COR-L47 (cell line): ENCODE data around the gene CBFA2T2.

Experiments used
- DNase-seq: peaks from one replicate; lab custom pipeline; 2025; lab: John Stamatoyannopoulos, UW

The CBFA2T2 gene

DNA sequence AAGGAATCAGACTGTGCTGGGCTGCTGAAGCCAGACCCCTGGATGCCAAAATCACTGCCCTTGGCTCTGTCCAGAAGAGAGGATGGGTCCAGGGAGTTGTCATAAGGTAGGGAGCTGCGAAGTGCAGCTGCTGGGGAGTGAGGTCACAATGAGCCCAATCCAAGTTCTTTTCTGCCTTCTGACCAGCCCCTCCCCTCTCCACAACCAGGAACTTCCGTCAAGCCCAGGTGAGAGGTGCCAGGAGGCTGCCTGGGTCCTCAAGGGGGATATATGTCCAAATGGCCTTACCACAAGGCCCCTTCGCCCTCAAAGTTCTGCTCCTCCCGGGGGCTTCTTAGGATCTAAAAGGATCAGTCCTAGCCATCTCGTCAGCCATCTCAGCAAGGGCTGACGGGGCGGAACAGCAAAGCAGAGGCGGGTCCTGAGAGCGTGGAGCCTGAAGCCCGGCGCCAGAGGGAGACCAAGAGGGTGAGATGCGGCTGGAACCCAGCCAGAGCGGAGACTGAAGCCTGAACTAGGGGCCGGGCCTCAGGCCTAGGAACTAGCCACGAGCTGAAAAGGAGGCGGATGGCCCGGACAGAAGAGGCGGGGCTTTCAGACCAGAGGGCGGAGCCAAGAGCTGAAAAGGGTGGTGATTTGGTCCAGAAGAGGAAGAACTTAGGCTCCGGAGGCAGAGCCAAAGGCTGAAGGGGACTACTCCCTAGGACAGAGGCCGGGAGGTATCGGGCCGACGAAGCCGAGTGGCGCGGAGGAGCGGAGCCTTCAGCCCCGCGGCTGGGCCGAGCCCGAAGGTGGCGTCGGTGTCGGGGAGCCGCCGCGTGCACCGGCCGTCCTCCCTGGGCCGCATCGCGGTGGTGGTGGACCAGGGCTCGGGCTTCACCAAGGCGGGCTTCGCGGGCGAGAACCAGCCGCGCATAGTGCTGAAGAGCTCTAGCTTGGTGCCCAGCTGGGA lies 176.7 kb downstream of the CBFA2T2 start, which contains the start of gene ACTL10:
Gene ACTL10 (plus strand): TSS at position 651 of the 952 bp plus-strand sequence. CDS start 555 bp downstream, outside the sequence.
- DNase-seq = peak; percentile 81

DNA sequence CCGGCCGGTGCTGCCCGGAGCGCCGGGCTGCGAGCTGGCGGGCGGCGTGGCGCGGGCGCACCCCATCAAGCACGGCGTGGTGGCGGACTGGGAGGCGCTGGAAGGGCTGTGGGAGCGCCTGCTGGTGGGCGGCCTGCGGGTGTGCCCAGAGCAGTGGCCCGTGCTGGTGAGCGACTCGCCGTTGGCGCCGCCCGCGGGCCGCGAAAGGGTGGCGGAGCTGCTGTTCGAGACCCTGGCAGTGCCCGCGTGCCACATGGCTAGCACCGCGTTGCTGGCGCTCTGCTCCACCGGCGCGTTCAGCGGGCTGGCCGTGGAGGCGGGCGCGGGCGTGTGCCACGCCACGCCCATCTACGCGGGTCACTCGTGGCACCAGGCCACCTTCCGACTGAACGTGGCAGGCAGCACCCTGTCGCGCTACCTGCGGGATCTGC lies 177.4 kb downstream of the CBFA2T2 start:
- DNase-seq = no peak

DNA sequence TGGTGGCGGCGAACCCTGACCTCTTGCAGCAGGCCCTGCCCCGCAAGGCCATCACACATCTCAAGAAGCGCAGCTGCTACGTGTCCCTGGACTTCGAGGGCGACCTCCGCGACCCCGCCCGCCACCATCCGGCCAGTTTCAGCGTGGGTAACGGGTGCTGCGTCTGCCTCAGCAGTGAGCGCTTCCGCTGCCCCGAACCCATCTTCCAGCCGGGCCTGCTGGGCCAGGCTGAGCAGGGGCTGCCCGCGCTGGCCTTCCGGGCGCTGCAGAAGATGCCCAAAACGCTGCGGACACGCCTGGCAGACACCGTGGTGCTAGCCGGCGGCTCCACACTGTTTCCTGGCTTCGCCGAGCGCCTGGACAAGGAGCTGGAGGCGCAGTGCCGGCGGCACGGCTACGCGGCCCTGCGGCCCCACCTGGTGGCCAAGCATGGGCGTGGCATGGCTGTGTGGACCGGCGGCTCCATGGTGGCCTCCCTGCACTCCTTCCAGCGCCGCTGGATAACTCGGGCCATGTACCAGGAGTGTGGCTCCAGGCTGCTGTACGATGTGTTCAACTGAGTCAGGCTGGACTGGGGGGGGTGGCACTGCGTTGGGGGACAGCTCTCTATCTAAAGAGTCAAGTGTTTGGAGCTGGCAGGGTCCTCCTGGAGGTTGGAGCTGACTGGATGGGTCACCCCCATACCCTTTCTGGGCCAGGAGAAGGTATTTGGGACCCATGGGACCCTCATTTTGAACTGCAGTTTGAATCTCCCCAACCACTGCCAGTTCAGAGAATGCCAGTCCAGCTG lies 178.0 kb downstream of the CBFA2T2 start:
- DNase-seq = peak; percentile 55

DNA sequence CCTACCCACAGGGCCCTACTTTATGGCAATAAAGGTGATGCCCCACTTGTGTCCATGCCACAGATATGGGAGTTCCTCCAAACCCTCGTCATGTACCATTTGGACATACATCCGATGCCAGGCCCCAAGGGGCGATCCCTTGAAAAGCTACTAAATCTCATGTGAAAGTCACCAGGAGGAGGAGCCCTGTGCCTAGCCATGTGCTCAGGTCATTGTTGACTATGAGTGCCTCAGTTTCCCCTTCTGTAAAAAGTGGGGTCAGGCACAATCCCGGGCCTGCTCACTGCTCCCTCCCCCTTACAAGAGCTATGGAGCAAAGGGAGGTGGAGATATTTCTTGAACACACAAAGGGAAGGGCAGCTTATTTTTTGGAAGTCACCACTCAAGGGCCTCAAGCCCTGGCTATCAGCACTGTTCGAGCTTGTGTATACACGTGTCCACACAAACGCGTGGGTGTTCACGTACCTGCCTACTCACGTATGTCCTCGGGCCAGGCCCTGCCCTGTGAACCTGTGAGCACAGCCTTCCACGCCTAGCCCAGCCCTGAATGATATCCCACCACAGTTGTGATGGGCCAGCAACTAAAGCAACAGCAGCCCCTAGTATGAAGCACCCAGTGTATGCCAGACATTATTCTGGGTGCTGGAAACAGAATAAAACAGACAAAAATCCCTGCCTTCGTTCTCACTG lies 178.7 kb downstream of the CBFA2T2 start:
- no peak for DNase-seq

DNA sequence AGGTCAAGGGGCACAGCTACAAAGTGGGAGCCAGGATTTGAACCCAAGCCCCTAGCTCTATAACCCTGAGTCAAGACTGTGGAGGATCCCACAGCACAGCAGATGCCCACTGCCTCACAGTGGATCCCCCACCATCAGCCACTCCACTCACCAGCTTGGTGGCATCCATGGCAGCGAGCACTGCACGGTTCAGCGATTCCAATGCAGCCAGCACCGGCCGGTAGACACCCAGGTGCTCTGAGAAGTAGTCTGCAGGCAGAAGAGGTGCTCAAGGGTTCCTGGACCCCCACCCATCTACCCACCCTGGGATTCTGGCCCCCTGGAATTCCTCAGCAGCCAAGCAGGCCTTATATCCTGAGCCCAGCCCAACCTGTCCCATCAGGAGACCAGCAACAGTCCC lies 179.3 kb downstream of the CBFA2T2 start:
- no peak for DNase-seq

DNA sequence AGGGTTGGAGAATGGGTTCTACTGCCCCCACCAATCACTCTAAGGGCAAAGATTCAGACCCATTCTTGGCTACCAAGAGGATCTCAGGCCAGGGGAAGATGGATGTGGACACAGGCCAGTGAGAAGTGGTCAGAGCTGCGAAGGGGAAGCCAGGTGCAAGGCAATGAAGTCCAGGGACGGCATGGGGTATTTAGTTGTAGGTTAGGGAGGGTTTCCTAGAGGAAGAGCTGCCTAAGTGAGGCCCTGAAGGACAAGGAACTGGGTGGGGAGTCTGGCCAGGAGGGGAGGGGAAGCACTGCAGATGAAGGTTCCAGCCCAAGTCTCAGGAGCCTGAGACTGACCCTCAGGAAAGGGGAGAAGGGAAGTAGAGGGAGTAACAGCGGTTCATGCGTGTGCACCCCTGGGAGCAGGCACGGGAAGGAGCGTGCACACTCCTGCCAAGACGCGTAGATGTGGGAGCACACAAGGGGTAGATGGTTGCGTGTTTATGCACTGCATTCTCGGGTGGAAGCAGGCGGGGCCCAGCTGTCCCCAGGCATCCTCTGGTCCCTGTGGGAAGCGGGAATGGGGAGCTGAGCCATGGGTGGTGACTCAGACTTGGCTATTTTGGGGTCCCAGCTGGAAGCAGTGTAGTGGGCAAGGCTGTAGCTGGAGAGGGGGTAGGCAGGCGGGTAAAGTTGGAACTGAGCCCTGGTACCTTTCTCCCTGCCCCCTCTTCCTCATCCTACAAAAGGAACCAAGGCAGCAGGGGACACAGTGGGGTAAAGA lies 180.2 kb downstream of the CBFA2T2 start:
- DNase-seq = no peak

DNA sequence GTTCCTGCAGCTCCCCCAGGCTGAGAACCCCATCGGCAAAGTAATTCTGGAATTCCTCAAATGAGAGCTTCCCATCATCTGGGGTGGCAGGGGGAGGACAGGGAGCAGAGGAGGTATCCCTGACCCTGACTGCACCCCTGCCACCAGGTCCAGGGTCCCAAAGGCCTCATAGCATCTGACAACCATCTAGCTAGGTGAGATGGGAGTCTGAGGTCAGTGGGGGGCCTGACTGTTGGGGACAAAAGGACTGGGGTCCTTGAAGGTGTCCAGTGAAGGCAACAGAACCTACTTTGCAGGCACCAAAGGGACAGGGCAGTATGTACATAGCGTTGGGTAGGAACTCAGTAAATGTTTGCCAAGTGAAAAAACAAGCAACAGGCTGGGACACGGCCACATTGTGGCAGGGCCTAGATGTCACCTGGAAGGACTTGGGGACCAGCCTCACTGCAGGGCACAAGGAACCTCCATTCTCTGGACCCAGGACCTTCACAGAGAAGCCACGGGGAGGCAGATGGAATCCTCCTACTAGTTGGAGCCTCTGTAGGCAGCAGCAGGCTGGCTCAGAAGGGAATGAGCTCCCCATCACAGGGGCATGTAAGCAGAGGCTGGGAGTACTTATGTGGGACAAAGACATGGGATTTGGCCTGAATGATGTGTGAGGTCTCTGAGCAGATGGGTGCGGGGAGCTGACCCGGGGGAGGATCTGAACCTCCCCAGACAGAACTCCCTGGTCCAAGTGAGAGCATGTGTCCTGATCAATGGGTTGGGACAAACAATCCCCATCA lies 181.0 kb downstream of the CBFA2T2 start:
- no peak for DNase-seq

DNA sequence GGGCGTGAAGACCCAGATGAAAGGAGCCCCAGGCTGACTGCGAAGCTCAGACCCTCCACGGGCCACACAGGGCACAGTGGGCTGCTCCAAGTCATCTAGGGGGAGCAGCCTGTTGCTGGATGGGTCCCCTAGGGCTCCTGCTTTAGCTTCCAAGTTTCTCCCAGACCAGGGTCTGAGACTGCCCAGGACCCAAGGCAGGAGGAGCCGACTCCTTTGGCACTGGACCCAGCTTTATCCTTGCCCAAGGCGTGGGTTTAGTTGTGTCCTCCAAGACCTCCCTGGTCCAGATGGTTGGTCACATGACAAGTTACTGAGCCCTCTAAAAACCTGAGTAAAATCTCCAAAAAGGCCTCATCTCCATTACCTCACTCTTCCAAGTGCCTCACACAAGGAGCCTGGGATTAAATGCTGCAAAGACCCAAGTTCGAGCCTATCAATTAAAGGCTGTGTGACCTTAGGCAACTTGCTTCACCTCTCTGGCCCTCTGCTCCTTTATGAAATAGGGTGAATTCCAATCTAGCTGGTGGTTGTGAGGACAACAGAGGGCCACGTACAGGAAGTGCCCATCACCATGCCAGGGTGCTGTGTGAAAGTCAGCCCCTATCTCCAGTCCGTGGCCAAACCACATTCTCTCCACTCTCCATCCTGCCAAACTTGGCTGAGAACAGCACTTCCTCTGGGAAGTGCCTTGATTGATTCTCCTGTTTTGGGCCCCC lies 181.8 kb downstream of the CBFA2T2 start:
- no peak for DNase-seq

DNA sequence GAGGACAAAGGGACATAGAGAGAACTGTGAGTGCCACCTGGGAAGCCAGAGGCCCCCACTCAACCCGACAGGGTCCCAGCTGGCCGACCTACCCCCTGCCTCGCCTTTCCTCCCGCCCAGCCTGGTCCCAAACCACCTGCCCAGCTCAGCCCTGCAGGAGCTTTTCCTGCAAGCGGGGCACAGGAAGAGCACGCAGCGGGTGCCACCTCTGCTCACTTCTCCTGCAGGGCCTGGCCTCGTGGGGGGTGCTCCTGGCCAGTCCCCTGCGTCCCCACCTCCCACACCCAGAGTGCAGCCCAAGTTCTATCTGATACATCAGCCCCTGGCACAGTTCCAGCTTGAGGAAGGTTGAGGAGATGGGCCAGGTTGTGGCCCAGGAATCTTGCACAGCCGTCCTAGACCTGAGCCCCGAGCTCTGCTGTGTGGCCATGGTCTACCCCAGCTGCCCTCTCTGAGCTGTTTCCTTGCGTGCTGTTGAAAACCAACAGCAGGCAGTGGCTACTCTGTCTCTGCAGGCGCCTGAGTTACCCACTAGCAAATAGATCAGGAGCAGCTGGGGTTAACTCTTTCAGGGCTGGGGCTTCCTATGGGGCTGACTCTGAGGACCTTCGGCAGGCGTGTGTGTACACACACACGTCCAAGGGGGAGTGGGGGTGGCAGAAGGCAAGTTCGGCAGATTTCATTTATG lies 182.7 kb downstream of the CBFA2T2 start:
- peak; percentile 87 for DNase-seq

DNA sequence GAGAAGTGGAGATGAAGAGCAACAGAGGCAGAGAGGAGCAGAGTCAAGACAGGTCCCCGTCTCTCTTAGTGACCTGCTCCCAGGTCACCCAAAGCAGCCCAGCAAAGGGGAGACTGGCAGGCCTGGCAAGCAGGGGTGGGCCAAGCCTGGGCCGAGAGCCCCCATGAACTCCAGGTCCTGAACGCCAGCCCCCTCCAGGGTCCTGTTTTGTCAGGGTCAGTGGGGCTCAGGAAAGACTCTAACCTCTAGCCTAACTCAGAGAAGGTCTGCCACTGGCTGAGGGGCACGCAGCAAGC lies 183.2 kb downstream of the CBFA2T2 start:
- DNase-seq = no peak

DNA sequence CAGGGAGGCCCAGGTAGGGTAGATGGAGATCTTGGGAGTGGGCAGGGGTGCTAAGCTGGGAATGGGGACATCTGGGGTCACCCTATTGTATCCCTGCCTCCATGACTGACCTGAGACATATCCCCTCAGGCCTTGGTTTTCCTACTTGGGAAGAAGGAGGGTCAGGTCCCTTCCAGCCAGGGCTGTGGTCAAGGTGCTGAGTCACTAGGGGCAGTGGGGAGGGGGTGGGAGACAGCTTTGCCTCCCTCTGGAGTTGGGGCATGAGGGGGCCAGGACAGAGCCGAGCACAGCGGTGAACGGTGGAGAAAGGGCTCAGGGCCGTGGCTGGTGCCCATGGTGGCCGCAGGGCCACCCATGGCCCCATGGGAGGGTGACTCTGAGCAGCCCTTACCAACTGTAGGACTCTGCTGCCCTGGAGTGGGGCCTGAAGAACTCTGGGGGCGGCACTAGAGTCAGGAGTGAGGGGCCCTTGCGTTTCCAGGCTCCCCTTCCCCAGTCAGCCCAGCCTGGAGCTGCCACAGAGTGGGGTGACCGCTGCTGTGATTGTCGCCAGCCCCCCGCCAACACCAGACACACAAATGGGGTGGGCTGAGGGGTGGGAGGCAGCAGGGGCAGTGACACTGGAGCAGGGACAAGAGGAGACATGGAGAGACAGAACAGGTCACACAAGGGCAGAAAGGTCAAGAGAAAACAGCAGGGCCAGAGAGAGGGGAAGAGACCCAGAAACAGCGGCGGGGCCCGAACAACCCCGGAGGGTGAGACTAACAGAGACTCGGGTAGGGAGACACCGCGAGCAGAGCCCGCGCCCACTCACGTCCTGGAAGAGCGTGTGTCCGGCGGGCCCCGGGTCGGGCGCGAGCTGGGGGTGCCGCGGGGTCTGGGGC lies 183.8 kb downstream of the CBFA2T2 start:
- no peak for DNase-seq

DNA sequence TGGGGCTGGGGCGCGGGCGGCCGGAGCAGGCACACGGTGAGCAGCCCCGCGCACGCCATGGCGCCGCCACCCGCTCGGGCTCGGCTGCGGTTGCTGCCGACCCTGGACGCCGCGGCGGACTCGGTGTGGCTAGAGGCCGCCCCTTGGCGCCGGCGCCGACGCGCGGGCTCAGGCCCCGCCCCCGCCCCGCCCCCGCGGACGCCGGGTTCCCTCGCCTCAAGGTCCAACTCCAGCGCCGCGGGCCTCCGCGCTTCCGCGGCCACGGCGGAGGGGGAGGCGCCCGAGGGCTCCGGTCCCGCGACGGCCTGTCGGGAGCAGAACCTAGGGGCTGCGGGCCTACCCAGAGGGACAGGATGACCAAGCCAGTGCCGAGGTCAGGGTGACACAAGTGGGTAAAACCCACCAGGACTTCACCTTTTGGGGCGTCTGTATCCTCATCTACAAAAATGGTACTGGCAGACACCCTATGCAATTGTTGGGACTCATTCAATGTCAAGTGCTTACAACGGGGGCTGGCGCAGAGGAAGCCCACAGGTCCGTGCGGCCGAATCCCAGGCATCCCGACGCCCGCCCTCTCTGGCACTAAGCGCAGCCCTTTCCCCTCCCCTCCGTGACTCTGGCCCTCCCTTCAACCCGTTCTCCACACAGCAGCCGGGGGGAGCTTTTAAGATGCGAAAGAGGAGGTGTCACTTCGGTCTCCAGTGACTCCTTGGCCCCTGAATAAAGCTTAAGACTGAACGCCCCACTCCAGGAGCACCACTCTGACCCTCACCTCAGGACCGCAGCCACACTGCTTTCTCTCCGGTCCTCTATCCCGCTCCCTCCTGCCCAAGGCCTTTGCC lies 184.6 kb downstream of the CBFA2T2 start, which contains the start of gene NECAB3:
Gene NECAB3 (minus strand): TSS at position 135 of the 842 bp plus-strand sequence. CDS start 76 bp downstream, at position 59.
- peak; percentile 54 for DNase-seq

DNA sequence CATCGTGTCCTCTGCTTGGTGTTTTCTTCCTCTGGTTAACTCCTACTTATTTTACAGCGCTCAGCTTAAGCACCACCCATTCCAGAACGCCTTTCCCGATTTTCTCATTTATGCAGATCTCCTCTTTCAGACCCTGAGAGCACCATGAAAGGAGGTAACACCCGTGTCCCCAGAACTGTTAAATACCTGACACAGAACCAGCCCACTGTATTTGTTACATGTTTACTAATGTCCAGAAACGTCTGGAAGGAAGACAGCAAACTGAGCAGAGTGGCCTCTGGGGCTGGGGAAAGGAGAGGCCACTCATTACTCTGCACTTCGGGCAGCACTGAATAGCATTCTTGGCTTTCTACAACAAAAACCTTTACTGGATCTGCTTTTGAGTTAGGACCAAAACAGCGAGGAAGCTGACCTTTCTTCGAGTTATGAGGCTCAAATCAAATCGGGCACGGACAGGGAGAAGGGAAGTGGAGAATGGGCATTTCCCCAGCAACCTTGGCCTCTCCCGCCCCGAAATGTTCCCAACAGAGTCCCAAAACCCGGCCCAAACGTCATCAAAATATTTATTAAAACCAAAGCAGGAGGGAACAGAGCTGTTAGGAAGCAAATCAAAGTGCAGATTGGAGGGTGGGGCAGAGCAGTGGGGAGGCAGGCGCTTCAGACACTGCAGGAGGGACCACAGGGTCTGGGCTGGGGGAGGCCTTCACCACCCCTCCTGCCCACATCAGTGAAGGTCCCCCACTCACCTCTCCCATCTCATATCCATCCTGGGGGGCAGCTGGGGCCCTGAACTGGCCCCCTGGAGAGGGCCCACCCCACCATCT lies 185.5 kb downstream of the CBFA2T2 start:
- no peak for DNase-seq

DNA sequence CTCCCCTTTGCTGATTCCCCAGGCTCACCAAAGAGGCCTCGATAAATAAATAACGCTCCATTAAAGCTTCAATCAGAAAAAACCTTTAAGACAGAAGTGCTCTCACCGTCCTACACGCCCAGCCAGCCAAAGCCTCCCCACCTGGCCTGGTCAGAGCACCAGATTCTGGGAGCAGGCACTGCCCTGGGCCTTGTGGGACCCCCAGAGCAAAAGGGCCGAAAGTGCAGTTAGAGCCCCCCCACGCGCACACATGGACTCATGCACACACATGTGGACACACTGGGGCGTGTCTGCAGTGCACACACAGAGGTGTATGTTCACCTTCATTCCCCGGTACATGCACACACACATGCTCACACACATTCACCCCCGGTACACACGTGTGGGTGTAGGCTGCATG lies 186.2 kb downstream of the CBFA2T2 start:
- no peak for DNase-seq

DNA sequence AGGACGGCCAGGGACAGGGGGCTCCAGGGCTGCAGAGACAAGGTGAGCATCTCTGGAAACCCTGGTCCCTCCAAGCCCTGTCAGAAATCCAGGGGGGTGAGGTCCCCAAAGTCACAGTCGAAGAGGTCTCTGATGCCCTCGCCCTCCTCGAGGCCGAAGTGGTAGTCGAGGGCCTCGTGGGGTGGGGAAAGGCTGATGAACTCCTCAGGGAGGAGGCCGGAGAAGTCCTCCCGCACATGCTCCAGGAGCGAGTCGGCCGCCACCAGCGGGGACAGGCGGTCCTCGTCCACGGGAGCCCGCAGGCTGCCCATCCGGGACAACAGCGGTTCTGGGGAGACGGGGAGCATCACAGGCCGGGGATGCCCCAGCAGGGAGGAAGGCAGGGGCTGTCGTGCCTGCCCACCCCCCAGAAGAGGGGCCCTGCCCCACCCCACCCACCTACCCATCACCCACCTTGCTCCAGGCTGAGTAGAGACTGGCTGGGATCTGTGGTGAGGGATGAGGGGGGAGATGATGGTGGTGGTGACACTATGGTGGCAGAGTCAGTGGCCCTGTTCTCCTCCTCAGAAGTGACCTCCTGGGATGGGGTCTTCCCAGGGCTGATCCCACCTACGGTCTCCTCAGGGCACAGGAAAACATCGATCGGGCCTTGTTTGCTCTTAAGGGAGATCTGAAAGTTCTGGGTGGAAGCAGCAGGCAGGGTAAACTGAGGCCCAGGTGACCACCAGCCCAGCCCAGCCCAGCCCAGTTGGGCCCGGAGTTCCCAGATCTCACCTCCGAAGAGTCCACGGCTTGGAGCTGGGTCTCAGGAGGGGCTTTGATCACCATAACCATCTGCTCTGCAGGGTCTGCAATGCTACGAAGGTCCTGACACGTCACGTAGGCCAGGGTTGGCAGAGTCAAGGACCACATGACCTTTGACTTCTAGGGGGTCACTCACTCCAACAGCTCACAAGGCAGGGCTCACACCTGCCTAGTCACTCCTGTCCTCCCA lies 187.1 kb downstream of the CBFA2T2 start:
- no peak for DNase-seq
